ENCODE measurements around the gene HRH2.
"Not testable (repeated sequence)": the region's sequence is repeated elsewhere in the genome, so short reads cannot be mapped to it uniquely, and the experiment has no call there.

The HRH2 gene

GRCh38 chr5:175741556-175741955, 83.7 kb downstream of the HRH2 start:
- no peak for DNase-seq (ENCODE audit: low spot score)

GRCh38 chr5:175742290-175742994, 84.6 kb downstream of the HRH2 start:
- no peak for DNase-seq (ENCODE audit: low spot score)

- no peak for DNase-seq (ENCODE audit: low spot score)
These were observed 85.9 kb downstream of the HRH2 start for GRCh38 chr5:175743676-175744210.

- DNase-seq (ENCODE audit: low spot score) = no peak
These were observed 87.3 kb downstream of the HRH2 start for GRCh38 chr5:175745210-175745609.

GRCh38 chr5:175746851-175747250, 89.0 kb downstream of the HRH2 start:
- DNase-seq (ENCODE audit: low spot score) = peak; percentile 88

GRCh38 chr5:175747539-175748060, 89.7 kb downstream of the HRH2 start:
- DNase-seq (ENCODE audit: low spot score) = no peak

- no peak for DNase-seq (ENCODE audit: low spot score)
These were observed 90.8 kb downstream of the HRH2 start for GRCh38 chr5:175748650-175749049.

- no peak for DNase-seq (ENCODE audit: low spot score)
These were observed 91.7 kb downstream of the HRH2 start for GRCh38 chr5:175749591-175749990.

GRCh38 chr5:175750511-175750931, 92.7 kb downstream of the HRH2 start:
- no peak for DNase-seq (ENCODE audit: low spot score)

- no peak for DNase-seq (ENCODE audit: low spot score)
These were observed 93.5 kb downstream of the HRH2 start for GRCh38 chr5:175751369-175751768.

- DNase-seq (ENCODE audit: low spot score) = no peak
These were observed 95.1 kb downstream of the HRH2 start for GRCh38 chr5:175752826-175753535.

- DNase-seq (ENCODE audit: low spot score) = no peak
These were observed 95.9 kb downstream of the HRH2 start for GRCh38 chr5:175753536-175754402.

- DNase-seq (ENCODE audit: low spot score) = not testable (repeated sequence)
These were observed 102.1 kb downstream of the HRH2 start for GRCh38 chr5:175759991-175760390.

Data from pons (tissue), 1 donor.